HepG2 (cell line): Measurements from ENCODE around the gene MTHFD1. TPM values are rescaled to one million over a fixed set of nuclear protein-coding genes. Genes with fewer than 3 reads are reported as not detected.
A peak's percentile ranks its signal among the peaks of the same experiment; 100 is the strongest.

ENCODE experiments used
- ARNTL ChIP-seq: sonication (generic); formaldehyde crosslinking; IDR thresholded peaks from 2 replicates; pipeline ENCODE4 v1.4.0; 2020; ENCODE audit warnings: mild to moderate bottlenecking, missing genetic modification reagents
- HCFC1 ChIP-seq: fragments of 150-350 bp; IDR thresholded peaks from 2 replicates; pipeline ENCODE4 v1.6.1; 2014; ENCODE audit warnings: low read depth, low read length
- HNF4G ChIP-seq, 2 experiments: sonication (generic) in 1 of 2; formaldehyde crosslinking in 1 of 2; IDR thresholded peaks; 2 replicates each; pipeline versions ENCODE4 v1.4.0 to v1.6.1; 2011 to 2020; ENCODE audit warnings: borderline replicate concordance in 2 of 2, low read depth in 2 of 2, mild to moderate bottlenecking in 2 of 2, low read length in 1 of 2, missing genetic modification reagents in 1 of 2, moderate library complexity in 1 of 2
- HOXA7 ChIP-seq: sonication (generic); formaldehyde crosslinking; IDR thresholded peaks from 2 replicates; pipeline ENCODE4 v1.8.1; 2022; ENCODE audit warnings: mild to moderate bottlenecking, missing genetic modification reagents, moderate library complexity
- KAT8 ChIP-seq: IDR thresholded peaks from 2 replicates; pipeline ENCODE4 v1.6.1; 2016; ENCODE audit warnings: missing genetic modification reagents, missing compliant biosample characterization
- MEIS1 ChIP-seq: sonication (generic); formaldehyde crosslinking; IDR thresholded peaks from 2 replicates; pipeline ENCODE4 v1.9.0; 2021; ENCODE audit warnings: mild to moderate bottlenecking, missing genetic modification reagents, moderate library complexity, borderline replicate concordance
- MTA1 ChIP-seq: sonication (generic); formaldehyde crosslinking; IDR thresholded peaks from 2 replicates; pipeline ENCODE4 v1.4.0; 2020; ENCODE audit warnings: missing genetic modification reagents, mild to moderate bottlenecking, borderline replicate concordance
- POLR2AphosphoS2 ChIP-seq: IDR thresholded peaks from 2 replicates; pipeline ENCODE4 v1.6.1; 2011; ENCODE audit warnings: low read depth, low read length, improper control_type of control experiment
- RARA ChIP-seq: IDR thresholded peaks from 2 replicates; pipeline ENCODE4 v1.6.1; 2016; ENCODE audit warnings: missing genetic modification reagents, missing compliant biosample characterization
- SCMH1 ChIP-seq: sonication (generic); formaldehyde crosslinking; IDR thresholded peaks from 2 replicates; pipeline ENCODE4 v1.9.0; 2021; ENCODE audit warnings: missing genetic modification reagents, mild to moderate bottlenecking, borderline replicate concordance
- SOX5 ChIP-seq: IDR thresholded peaks from 2 replicates; pipeline ENCODE4 v1.6.1; 2016; ENCODE audit warnings: borderline replicate concordance
- STAG1 ChIP-seq: sonication (generic); formaldehyde crosslinking; IDR thresholded peaks from 2 replicates; pipeline ENCODE4 v1.4.0; 2020; ENCODE audit warnings: missing genetic modification reagents
- U2AF1 ChIP-seq: fragments of 200-400 bp; formaldehyde crosslinking; optimal IDR thresholded peaks from 2 replicates; pipeline ENCODE3; 2017; ENCODE audit warnings: mild to moderate bottlenecking, low read depth, low read length
- ZBTB14 ChIP-seq: sonication (generic); formaldehyde crosslinking; IDR thresholded peaks from 2 replicates; pipeline ENCODE4 v1.4.0; 2020; ENCODE audit warnings: missing genetic modification reagents
- ZFY ChIP-seq: sonication (generic); formaldehyde crosslinking; IDR thresholded peaks from 2 replicates; pipeline ENCODE4 v1.4.0; 2020; ENCODE audit warnings: missing genetic modification reagents
- ZNF12 ChIP-seq: sonication (generic); formaldehyde crosslinking; IDR thresholded peaks from 2 replicates; pipeline ENCODE4 v1.5.0; 2020; ENCODE audit warnings: missing genetic modification reagents
- ZNF205 ChIP-seq: IDR thresholded peaks from 2 replicates; pipeline ENCODE4 v1.6.1; 2018; ENCODE audit warnings: missing biosample characterization, missing genetic modification reagents
- ZNF292 ChIP-seq: sonication (generic); formaldehyde crosslinking; IDR thresholded peaks from 2 replicates; pipeline ENCODE4 v1.8.1; 2022; ENCODE audit warnings: mild to moderate bottlenecking, low read depth, missing genetic modification reagents, borderline replicate concordance
- ZNF558 ChIP-seq: sonication (generic); formaldehyde crosslinking; IDR thresholded peaks from 2 replicates; pipeline ENCODE4 v1.9.0; 2022; ENCODE audit warnings: mild to moderate bottlenecking, missing genetic modification reagents, borderline replicate concordance
- ZNF577 ChIP-seq: sonication (generic); formaldehyde crosslinking; IDR thresholded peaks from 2 replicates; pipeline ENCODE4 v1.4.0; 2020; ENCODE audit warnings: mild to moderate bottlenecking, low read depth, missing genetic modification reagents, borderline replicate concordance
- ZNF703 ChIP-seq: sonication (generic); formaldehyde crosslinking; IDR thresholded peaks from 2 replicates; pipeline ENCODE4 v1.5.1; 2020; ENCODE audit warnings: missing genetic modification reagents, mild to moderate bottlenecking, moderate library complexity, borderline replicate concordance
- ZNF879 ChIP-seq: sonication (generic); formaldehyde crosslinking; IDR thresholded peaks from 2 replicates; pipeline ENCODE4 v1.8.1; 2023; ENCODE audit warnings: missing genetic modification reagents
- polyA plus RNA-seq, 8 experiments: library from polyadenylated mRNA; depleted of rRNA in 3 of 8; stranded (reverse) in 7 of 8; unstranded in 1 of 8; fragments of >200 nt; fragmentation: Illumina TruSeq in 4 of 8; extraction: Trizol in 4 of 8; gene quantifications; 2 replicates each; pipeline versions ENCODE4 v1.2.1 to v1.2.3, GENCODE V29; 2011 to 2016; ENCODE audit warnings: low read depth in 4 of 8, missing spikeins in 1 of 8, mixed read lengths in 1 of 8; ENCODE audit not compliant: insufficient read depth in 1 of 8
- total RNA-seq, 5 experiments: library from RNA; depleted of rRNA; stranded (reverse); fragments of >200 nt; fragmentation: Illumina TruSeq; extraction: Trizol; gene quantifications; 2 replicates each; pipeline ENCODE4 v1.2.3, GENCODE V29; 2016; ENCODE audit warnings: low read depth in 1 of 5
- TF ChIP-seq, protein P1 (sequence below): IDR thresholded peaks from 2 replicates; pipeline ENCODE4 v1.6.1; 2016
- TF ChIP-seq, protein P2 (sequence below): sonication (generic); formaldehyde crosslinking; IDR thresholded peaks from 2 replicates; pipeline ENCODE4 v1.8.0; 2022; ENCODE audit warnings: missing genetic modification reagents, mild to moderate bottlenecking, borderline replicate concordance
- TF ChIP-seq, protein P3 (sequence below): sonication (generic); formaldehyde crosslinking; IDR thresholded peaks from 2 replicates; pipeline ENCODE4 v1.9.0; 2021; ENCODE audit warnings: missing genetic modification reagents, borderline replicate concordance

The MTHFD1 gene
- total and polyA plus RNA-seq, 2 of the 13 experiments (the other 11 are each of a cell fraction or from before 2014, with no cell fraction given), result 31.0 to 106 TPM

- 0 out of 2 replicates have a peak, but pooled peaks have one; percentile 11 for TF ChIP-seq SOX5 (CRISPR knock-in tag)
- TF ChIP-seq HOXA7, result 0 out of 2 replicates have a peak, but pooled peaks have one; percentile 78
- TF ChIP-seq ARNTL (CRISPR knock-in tag), result peak; percentile 53; the same call in 1 of the 2 replicates
- TF ChIP-seq STAG1 (CRISPR knock-in tag), result no peak
- peak; percentile 98 for TF ChIP-seq ZNF879 (CRISPR knock-in tag)
- TF ChIP-seq SCMH1, result no peak
- TF ChIP-seq ZFY (CRISPR knock-in tag), result peak; percentile 79
- TF ChIP-seq, protein P1, sequence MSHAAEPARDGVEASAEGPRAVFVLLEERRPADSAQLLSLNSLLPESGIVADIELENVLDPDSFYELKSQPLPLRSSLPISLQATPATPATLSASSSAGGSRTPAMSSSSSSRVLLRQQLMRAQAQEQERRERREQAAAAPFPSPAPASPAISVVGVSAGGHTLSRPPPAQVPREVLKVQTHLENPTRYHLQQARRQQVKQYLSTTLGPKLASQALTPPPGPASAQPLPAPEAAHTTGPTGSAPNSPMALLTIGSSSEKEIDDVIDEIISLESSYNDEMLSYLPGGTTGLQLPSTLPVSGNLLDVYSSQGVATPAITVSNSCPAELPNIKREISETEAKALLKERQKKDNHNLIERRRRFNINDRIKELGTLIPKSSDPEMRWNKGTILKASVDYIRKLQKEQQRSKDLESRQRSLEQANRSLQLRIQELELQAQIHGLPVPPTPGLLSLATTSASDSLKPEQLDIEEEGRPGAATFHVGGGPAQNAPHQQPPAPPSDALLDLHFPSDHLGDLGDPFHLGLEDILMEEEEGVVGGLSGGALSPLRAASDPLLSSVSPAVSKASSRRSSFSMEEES (CRISPR knock-in tag), result peak; percentile 55; the same call in 1 of the 2 replicates
- TF ChIP-seq MTA1, result no peak
- TF ChIP-seq HCFC1, result peak; percentile 36; the same call in 1 of the 2 replicates
- TF ChIP-seq KAT8 (CRISPR knock-in tag), result peak; percentile 50
- TF ChIP-seq ZNF558, result peak; percentile 98
- TF ChIP-seq, protein P2, sequence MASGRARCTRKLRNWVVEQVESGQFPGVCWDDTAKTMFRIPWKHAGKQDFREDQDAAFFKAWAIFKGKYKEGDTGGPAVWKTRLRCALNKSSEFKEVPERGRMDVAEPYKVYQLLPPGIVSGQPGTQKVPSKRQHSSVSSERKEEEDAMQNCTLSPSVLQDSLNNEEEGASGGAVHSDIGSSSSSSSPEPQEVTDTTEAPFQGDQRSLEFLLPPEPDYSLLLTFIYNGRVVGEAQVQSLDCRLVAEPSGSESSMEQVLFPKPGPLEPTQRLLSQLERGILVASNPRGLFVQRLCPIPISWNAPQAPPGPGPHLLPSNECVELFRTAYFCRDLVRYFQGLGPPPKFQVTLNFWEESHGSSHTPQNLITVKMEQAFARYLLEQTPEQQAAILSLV, result peak; percentile 96
- TF ChIP-seq ZNF292 (CRISPR knock-in tag), result no peak
- TF ChIP-seq MEIS1 (CRISPR knock-in tag), result no peak
- TF ChIP-seq RARA, result peak; percentile 34; the same call in 1 of the 2 replicates
- 0 out of 2 replicates have a peak, but pooled peaks have one; percentile 9 for TF ChIP-seq HNF4G (IDR thresholded peaks at IDR 0.05; ENCODE audit: borderline replicate concordance, low read depth, low read length)
- TF ChIP-seq HNF4G (CRISPR knock-in tag; IDR thresholded peaks at IDR 0.05; ENCODE audit: borderline replicate concordance, low read depth), result no peak
- TF ChIP-seq, protein P3, sequence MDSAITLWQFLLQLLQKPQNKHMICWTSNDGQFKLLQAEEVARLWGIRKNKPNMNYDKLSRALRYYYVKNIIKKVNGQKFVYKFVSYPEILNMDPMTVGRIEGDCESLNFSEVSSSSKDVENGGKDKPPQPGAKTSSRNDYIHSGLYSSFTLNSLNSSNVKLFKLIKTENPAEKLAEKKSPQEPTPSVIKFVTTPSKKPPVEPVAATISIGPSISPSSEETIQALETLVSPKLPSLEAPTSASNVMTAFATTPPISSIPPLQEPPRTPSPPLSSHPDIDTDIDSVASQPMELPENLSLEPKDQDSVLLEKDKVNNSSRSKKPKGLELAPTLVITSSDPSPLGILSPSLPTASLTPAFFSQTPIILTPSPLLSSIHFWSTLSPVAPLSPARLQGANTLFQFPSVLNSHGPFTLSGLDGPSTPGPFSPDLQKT (CRISPR knock-in tag), result no peak
- TF ChIP-seq ZNF703, result peak; percentile 84; the same call in 1 of the 2 replicates
- TF ChIP-seq ZNF12, result peak; percentile 65; the same call in 1 of the 2 replicates
- no peak for TF ChIP-seq POLR2AphosphoS2
- no peak for TF ChIP-seq U2AF1
- TF ChIP-seq ZBTB14, result no peak
- TF ChIP-seq ZNF577, result peak; percentile 91; the same call in 1 of the 2 replicates
- TF ChIP-seq ZNF205, result 0 out of 2 replicates have a peak, but pooled peaks have one; percentile 29
These were observed at the start of gene MTHFD1 (continued) for GRCh38 chr14:64387782-64388532.
